Astrocyte of the spinal cord (primary cell): ENCODE results near the gene COA7.

ENCODE experiments used
- DNase-seq: peaks from one replicate; pipeline ENCODE4 v3.0.0; 2011; ENCODE audit warnings: low read depth, low spot score
- H3K4me3 ChIP-seq: 2 replicates; pipeline ENCODE4 v1.5.1; 2011; ENCODE audit warnings: low read depth, mild to moderate bottlenecking, low read length, moderate library complexity
- CTCF ChIP-seq: IDR thresholded peaks from 2 replicates; pipeline ENCODE4 v1.5.1; 2012; ENCODE audit warnings: low read depth, mild to moderate bottlenecking, low read length, inconsistent platforms
- in situ Hi-C: cut with HindIII; loops from 2 replicates; pipeline ENCODE4 v1.10.0; 2017; ENCODE audit warnings: low sequenced_read_pairs

COA7 gene

GRCh38 chr1:52662645-52663313 lies 35.4 kb downstream of the COA7 start:
- H3K4me3 ChIP-seq: no peak overlapping the region
- TF ChIP-seq CTCF: no peak
- in situ Hi-C loops: no loop called here
- DNase-seq: peak; percentile 27

DNA sequence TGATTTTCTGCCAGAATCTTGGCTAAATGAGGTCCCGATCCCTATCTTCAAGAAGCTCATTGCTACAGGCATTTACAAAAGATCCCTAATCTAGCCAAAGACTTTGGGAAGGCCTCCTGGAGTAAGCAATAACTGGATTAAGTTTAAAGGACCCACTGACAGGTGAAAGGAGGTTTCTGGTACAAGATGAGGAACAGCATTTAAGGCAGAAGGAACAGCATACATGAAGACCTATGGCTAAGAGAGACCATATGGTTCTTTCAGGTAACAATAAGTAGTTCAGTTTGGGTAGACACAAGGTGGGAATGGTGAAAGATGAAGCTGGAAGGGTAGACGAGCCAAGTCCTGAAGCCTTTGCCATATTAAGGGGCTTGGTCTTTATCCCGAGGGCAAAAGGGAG lies 37.3 kb downstream of the COA7 start:
- TF ChIP-seq CTCF: no peak
- H3K4me3 ChIP-seq: no peak overlapping the region
- in situ Hi-C loops: no loop called here
- DNase-seq: no peak

- TF ChIP-seq CTCF: no peak
- in situ Hi-C loops: no loop called here
- no peak for DNase-seq
- H3K4me3 ChIP-seq: no peak overlapping the region
Observed at GRCh38 chr1:52659851-52660596, 38.1 kb downstream of the COA7 start.

DNA sequence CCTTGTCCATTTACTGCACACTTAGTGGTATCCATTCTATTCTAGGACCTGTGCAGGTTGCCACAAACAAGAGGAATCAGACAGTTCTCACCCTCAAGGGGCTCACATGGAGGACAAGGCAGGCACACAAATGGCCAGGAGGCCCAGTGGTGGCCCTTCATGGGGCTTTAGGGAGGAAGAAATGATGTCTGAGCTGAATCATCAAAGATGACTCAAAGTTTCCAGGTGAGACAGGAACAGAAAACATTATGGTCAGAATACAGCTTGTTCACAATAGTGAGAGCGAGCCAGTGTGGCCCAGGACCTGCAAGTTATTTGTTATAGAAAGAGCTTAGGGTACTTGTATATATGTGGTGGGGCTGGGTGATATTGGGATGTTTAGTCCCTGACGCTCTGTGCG lies 38.8 kb downstream of the COA7 start:
- DNase-seq: no peak

GRCh38 chr1:52658795-52659194 lies 39.4 kb downstream of the COA7 start:
- no peak for TF ChIP-seq CTCF
- DNase-seq: no peak
- H3K4me3 ChIP-seq: no peak overlapping the region
- in situ Hi-C loops: no loop called here

More for the DNA sequence above, 38.8 kb downstream of the COA7 start:
- no peak for TF ChIP-seq CTCF
- H3K4me3 ChIP-seq: no peak overlapping the region
- in situ Hi-C loops: no loop called here

DNA sequence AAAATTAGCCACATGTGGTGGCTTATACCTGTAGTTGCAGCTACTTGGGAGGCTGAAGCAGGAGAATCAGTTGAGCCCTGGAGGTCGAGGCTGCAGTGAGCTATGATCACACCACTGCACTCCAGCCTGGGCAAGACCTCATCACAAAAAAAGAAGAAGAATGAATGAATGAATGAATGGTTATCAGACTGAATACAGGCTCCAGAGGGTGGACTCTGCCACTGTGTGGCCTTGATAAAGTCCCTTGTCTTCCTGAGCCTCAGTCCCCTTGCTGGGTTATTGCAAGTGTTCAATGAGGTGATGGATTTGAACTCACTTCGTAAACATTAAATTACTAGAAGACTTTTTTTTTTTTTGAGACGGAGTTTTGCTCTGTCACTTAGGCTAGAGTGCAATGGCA lies 40.4 kb downstream of the COA7 start:
- in situ Hi-C loops: no loop called here
- DNase-seq: no peak
- H3K4me3 ChIP-seq: no peak overlapping the region
- TF ChIP-seq CTCF: no peak
